Activated T-helper 1 cell treated with anti-CD3 and anti-CD28 coated beads, Interleukin-12 subunit alpha, Interleukin-12 subunit beta, Interleukin-2, Interleukin-4 antibody, amounts not matched to agents 30 ng/mL and 10 ng/mL and 1 ng/mL, durations not matched to agents 14 hours and 24 hours and 36 hours (primary cell): ENCODE data around the gene GRIPAP1. TPM values are rescaled to one million over a fixed set of nuclear protein-coding genes. Genes with fewer than 3 reads are reported as not detected.

Source experiments
- DNase-seq: peaks from one replicate; pipeline ENCODE4 v3.0.0; 2021; ENCODE audit warnings: low spot score
- H3K27ac Mint-ChIP-seq: one replicate; pipeline ENCODE4 v1.8.0; 2021; ENCODE audit warnings: mild to moderate bottlenecking, mixed read lengths
- H3K27me3 Mint-ChIP-seq: one replicate; pipeline ENCODE4 v1.8.0; 2022; ENCODE audit warnings: mild to moderate bottlenecking, moderate library complexity, mixed read lengths; ENCODE audit not compliant: insufficient read depth
- H3K36me3 Mint-ChIP-seq: one replicate; pipeline ENCODE4 v1.8.0; 2021; ENCODE audit warnings: low read depth, mixed read lengths
- H3K4me1 Mint-ChIP-seq: one replicate; pipeline ENCODE4 v1.8.0; 2021; ENCODE audit warnings: low read depth, mixed read lengths
- H3K4me3 Mint-ChIP-seq: one replicate; pipeline ENCODE4 v1.8.0; 2021; ENCODE audit warnings: mild to moderate bottlenecking, moderate library complexity, mixed read lengths
- H3K9me3 Mint-ChIP-seq: one replicate; pipeline ENCODE4 v1.8.0; 2021; ENCODE audit warnings: mixed read lengths
- intact Hi-C: fragments of 100-400 bp; cut with micrococcal nuclease; formaldehyde crosslinking; loops from one replicate; pipeline ENCODE4 v1.15.1; 2024
- total RNA-seq: library from RNA; stranded (reverse); gene quantifications from 2 replicates; pipeline ENCODE4 v1.2.3, GENCODE V29; 2022

The GRIPAP1 gene
- total RNA-seq, 1 donor from 2014 or later = 85.8 TPM

DNA sequence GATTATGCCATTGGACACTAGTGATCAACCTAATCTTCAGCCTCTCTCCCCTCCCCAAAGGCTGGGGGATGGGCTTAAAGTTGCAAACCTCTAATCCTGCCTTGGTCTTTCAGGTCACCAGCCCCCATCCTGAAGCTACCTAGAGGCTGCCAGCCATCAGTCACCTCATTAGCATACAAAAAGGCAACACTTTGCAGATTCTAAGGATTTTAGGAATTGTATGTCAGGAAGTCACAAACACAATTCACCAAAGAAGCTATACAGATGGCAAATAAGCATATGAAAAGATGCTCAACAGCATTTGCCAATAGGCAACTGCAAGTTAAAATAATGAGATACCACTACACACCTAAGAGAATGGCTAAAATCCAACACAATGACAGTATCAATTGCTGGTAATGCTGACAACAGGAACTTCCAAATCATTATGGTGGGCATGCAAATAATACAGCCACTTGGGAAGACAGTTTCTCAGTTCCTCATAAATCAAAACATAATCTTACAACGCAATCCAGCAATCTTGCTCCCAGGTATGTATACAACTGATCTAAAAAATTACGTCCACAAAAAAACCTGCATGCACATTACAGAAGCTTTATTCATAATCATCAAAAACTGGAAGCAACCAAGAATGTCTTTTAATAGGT lies 74.2 kb downstream of the GRIPAP1 start:
- Mint-ChIP-seq H3K27me3 (no peaks in the 10 kb centered on the region), H3K36me3 (peaks cover 29% of the 10 kb centered on the region), H3K9me3 (no peaks in the 10 kb centered on the region), H3K4me3 (no peak overlapping the region), H3K4me1 (peaks cover 13% of the 10 kb centered on the region), H3K27ac (no peak overlapping the region)
- DNase-seq = no peak
- intact Hi-C loops = no loop called here

GRCh38 chrX:48927123-48927522 lies 74.9 kb downstream of the GRIPAP1 start:
- Mint-ChIP-seq H3K27me3 (no peaks in the 10 kb centered on the region), H3K36me3 (peaks cover 29% of the 10 kb centered on the region), H3K4me3 (no peak overlapping the region), H3K4me1 (peaks cover 12% of the 10 kb centered on the region), H3K27ac (no peak overlapping the region), H3K9me3 (no peaks in the 10 kb centered on the region)
- intact Hi-C loops = no loop called here
- no peak for DNase-seq

- Mint-ChIP-seq H3K27ac (peak overlapping the region; percentile 57), H3K4me1 (peaks cover 28% of the 10 kb centered on the region), H3K27me3 (no peaks in the 10 kb centered on the region), H3K36me3 (peaks cover 34% of the 10 kb centered on the region), H3K9me3 (no peaks in the 10 kb centered on the region), H3K4me3 (peak overlapping the region; percentile 40)
- intact Hi-C loops = no loop called here
- no peak for DNase-seq
Measured at GRCh38 chrX:48924270-48924669, 77.8 kb downstream of the GRIPAP1 start.

GRCh38 chrX:48923771-48924170 lies 78.3 kb downstream of the GRIPAP1 start:
- no peak for DNase-seq
- Mint-ChIP-seq H3K4me1 (peaks cover 28% of the 10 kb centered on the region), H3K27ac (peak overlapping the region; percentile 57), H3K27me3 (no peaks in the 10 kb centered on the region), H3K36me3 (peaks cover 34% of the 10 kb centered on the region), H3K4me3 (no peak overlapping the region), H3K9me3 (no peaks in the 10 kb centered on the region)
- intact Hi-C loops = no loop called here

Other genes starting within 250 kb of the GRIPAP1 start
- not detected in 2 replicates for gene GLOD5, start 240.5 kb downstream of the GRIPAP1 start, total RNA-seq
- gene GATA1, start 215.7 kb downstream of the GRIPAP1 start, total RNA-seq = not detected in 2 replicates
- 44.7 and 56.4 TPM in 2 replicates for gene HDAC6, start 200.2 kb downstream of the GRIPAP1 start, total RNA-seq
- not detected in 2 replicates for gene ERAS, start 175.8 kb downstream of the GRIPAP1 start, total RNA-seq
- 0.36 and 0.42 TPM in 2 replicates for gene PCSK1N, start 166.7 kb downstream of the GRIPAP1 start, total RNA-seq
- 72.2 and 72.3 TPM in 2 replicates for gene TIMM17B, start 104.5 kb downstream of the GRIPAP1 start, total RNA-seq
- 112 and 119 TPM in 2 replicates for gene PQBP1, start 104.3 kb downstream of the GRIPAP1 start, total RNA-seq
- gene SLC35A2, start 90.6 kb downstream of the GRIPAP1 start, total RNA-seq = 24.9 and 26.5 TPM in 2 replicates
- gene PIM2, start 83.2 kb downstream of the GRIPAP1 start, total RNA-seq = 475 and 478 TPM in 2 replicates
- 84.1 and 84.8 TPM in 2 replicates for gene OTUD5, start 44.7 kb downstream of the GRIPAP1 start, total RNA-seq
- 3.3 and 4.0 TPM in 2 replicates for gene KCND1, start 30.4 kb downstream of the GRIPAP1 start, total RNA-seq
- 34.4 and 37.0 TPM in 2 replicates for gene TFE3, start 41.1 kb upstream of the GRIPAP1 start, total RNA-seq
- 4.4 and 5.1 TPM in 2 replicates for gene CCDC120, start 56.7 kb upstream of the GRIPAP1 start, total RNA-seq
- 14.9 and 15.4 TPM in 2 replicates for gene PRAF2, start 71.7 kb upstream of the GRIPAP1 start, total RNA-seq
- 49.1 and 53.0 TPM in 2 replicates for gene WDR45, start 77.6 kb upstream of the GRIPAP1 start, total RNA-seq
- 26.6 and 28.1 TPM in 2 replicates for gene GPKOW, start 121.5 kb upstream of the GRIPAP1 start, total RNA-seq
- 1.4 and 2.8 TPM in 2 replicates for gene MAGIX, start 160.5 kb upstream of the GRIPAP1 start, total RNA-seq
- 72.9 and 73.2 TPM in 2 replicates for gene PLP2, start 169.6 kb upstream of the GRIPAP1 start, total RNA-seq
- gene PRICKLE3, start 184.1 kb upstream of the GRIPAP1 start, total RNA-seq = 19.5 and 20.4 TPM in 2 replicates
- 2.9 and 3.3 TPM in 2 replicates for gene SYP, start 197.9 kb upstream of the GRIPAP1 start, total RNA-seq
- 0.05 and 0.13 TPM in 2 replicates for gene CACNA1F, start 231.1 kb upstream of the GRIPAP1 start, total RNA-seq
- gene CCDC22, start 233.2 kb upstream of the GRIPAP1 start, total RNA-seq = 26.0 and 28.5 TPM in 2 replicates